Naive thymus-derived CD4-positive, alpha-beta T cell (primary cell): ENCODE measurements around the gene STX7. TPM values are rescaled to one million over a fixed set of nuclear protein-coding genes. Genes with fewer than 3 reads are reported as not detected.

ENCODE experiments used
- ATAC-seq: fragments of 150-1000 bp; cut with Tn5 transposase; 2 replicates; pipeline ENCODE4 v1.10.0; 2021; ENCODE audit warnings: mild to moderate bottlenecking, moderate library complexity
- CTCF ChIA-PET: fragments of 350-600 bp; sonication (Branson Sonifier 250); formaldehyde crosslinking; loops from one replicate; lab custom pipeline; 2021; ENCODE audit warnings: antibody characterized with exemption; lab: Charles Lee
- POLR2A ChIA-PET: fragments of 350-600 bp; sonication (Branson Sonifier 250); formaldehyde crosslinking; loops from one replicate; lab custom pipeline; 2021; ENCODE audit warnings: antibody characterized with exemption, inconsistent platforms; lab: Charles Lee
- DNase-seq, 9 donors: peaks; one replicate each; pipeline versions ENCODE4 v3.0.0 to v3.0.0-alpha.2; 2020 to 2022; ENCODE audit warnings: mixed read lengths in 1 of 9
- H3K27ac ChIP-seq: one replicate; pipeline ENCODE4 v1.7.0; 2013; ENCODE audit warnings: mild to moderate bottlenecking, low read depth, low read length, moderate library complexity
- H3K27me3 ChIP-seq, 2 donors: one replicate each; pipeline ENCODE4 v1.7.0; 2013; ENCODE audit warnings: low read length in 2 of 2, mild to moderate bottlenecking in 2 of 2, moderate library complexity in 2 of 2; ENCODE audit not compliant: control insufficient read depth in 2 of 2, insufficient read depth in 2 of 2
- H3K36me3 ChIP-seq, 3 experiments: 1 replicate in 2 of 3; 2 replicates in 1 of 3; pipeline ENCODE4 v1.7.0; 2013; ENCODE audit warnings: low read length in 3 of 3, mild to moderate bottlenecking in 3 of 3, moderate library complexity in 1 of 3; ENCODE audit not compliant: insufficient read depth in 3 of 3, control insufficient read depth in 2 of 3
- H3K4me1 ChIP-seq, 2 donors: one replicate each; pipeline ENCODE4 v1.7.0; 2013; ENCODE audit warnings: low read length in 2 of 2, mild to moderate bottlenecking in 2 of 2, moderate library complexity in 1 of 2; ENCODE audit not compliant: control insufficient read depth in 2 of 2, insufficient read depth in 2 of 2
- H3K4me3 ChIP-seq: 2 replicates; pipeline ENCODE4 v1.7.0; 2013; ENCODE audit warnings: mild to moderate bottlenecking, low read length
- H3K9me3 ChIP-seq, 3 experiments: 1 replicate in 2 of 3; 2 replicates in 1 of 3; pipeline ENCODE4 v1.7.0; 2013; ENCODE audit warnings: low read length in 3 of 3; ENCODE audit not compliant: control insufficient read depth in 2 of 3
- H3K27ac Mint-ChIP-seq, 9 donors: one replicate each; pipeline ENCODE4 v1.8.0; 2020 to 2022; ENCODE audit warnings: mixed read lengths in 9 of 9, mild to moderate bottlenecking in 8 of 9, moderate library complexity in 5 of 9, inconsistent platforms in 2 of 9
- H3K27me3 Mint-ChIP-seq, 5 donors: one replicate each; pipeline ENCODE4 v1.8.0; 2021 to 2022; ENCODE audit warnings: mixed read lengths in 5 of 5, mild to moderate bottlenecking in 1 of 5
- H3K36me3 Mint-ChIP-seq, 5 donors: one replicate each; pipeline ENCODE4 v1.8.0; 2020 to 2022; ENCODE audit warnings: mixed read lengths in 5 of 5, mild to moderate bottlenecking in 3 of 5, inconsistent platforms in 1 of 5
- H3K4me1 Mint-ChIP-seq, 7 donors: one replicate each; pipeline ENCODE4 v1.8.0; 2020 to 2022; ENCODE audit warnings: mixed read lengths in 7 of 7, mild to moderate bottlenecking in 3 of 7, inconsistent platforms in 1 of 7
- H3K4me3 Mint-ChIP-seq, 10 donors: one replicate each; pipeline ENCODE4 v1.8.0; 2020 to 2022; ENCODE audit warnings: mild to moderate bottlenecking in 10 of 10, mixed read lengths in 10 of 10, moderate library complexity in 6 of 10, inconsistent platforms in 2 of 10
- H3K9me3 Mint-ChIP-seq, 11 donors: one replicate each; pipeline ENCODE4 v1.8.0; 2020 to 2022; ENCODE audit warnings: mixed read lengths in 11 of 11, mild to moderate bottlenecking in 4 of 11, inconsistent platforms in 1 of 11, moderate library complexity in 1 of 11
- intact Hi-C, 2 donors: fragments of 100-400 bp; cut with micrococcal nuclease; formaldehyde crosslinking; loops; one replicate each; pipeline ENCODE4 v1.15.1; 2023
- polyA plus RNA-seq, 2 donors: library from polyadenylated mRNA; unstranded; fragments of 300-500 nt; fragmentation: Illumina TruSeq; gene quantifications; one replicate each; pipeline ENCODE4 v1.2.3, GENCODE V29; 2021
- total RNA-seq, 6 experiments: library from RNA in 5 of 6; stranded (reverse) in 5 of 6; gene quantifications; 1 replicate in 5 of 6; 2 replicates in 1 of 6; pipeline ENCODE4 v1.2.3 and lab custom pipeline; 2021 to 2026

The STX7 gene
- total and polyA plus RNA-seq, 7 experiments from 2014 or later: 8.6 to 43.3 (median 18.3) TPM

- no peaks in the 10 kb centered on the region for H3K4me1 ChIP-seq
- ChIA-PET CTCF (no interaction called here), POLR2A (no interaction called here)
- H3K4me1 Mint-ChIP-seq: peaks cover 0 to 22% (median 15%) of the 10 kb centered on the region in 7 donors
- peaks cover 0 to 8% (median 0%) of the 10 kb centered on the region in 3 experiments for H3K9me3 ChIP-seq
- DNase-seq: no peak
- H3K4me3 Mint-ChIP-seq: peak overlapping the region in 3 of 10 donors; percentile 21 to 53 (median 35)
- intact Hi-C loops: no loop called here
- peaks cover 0 to 26% (median 15%) of the 10 kb centered on the region in 11 donors for H3K9me3 Mint-ChIP-seq
- H3K36me3 Mint-ChIP-seq: peaks cover 0 to 4% (median 0%) of the 10 kb centered on the region in 5 donors
- ATAC-seq: no peak
- no peaks in the 10 kb centered on the region for H3K36me3 ChIP-seq
- H3K27me3 ChIP-seq: peaks cover 4% of the 10 kb centered on the region in 2 donors
- H3K27me3 Mint-ChIP-seq: peaks cover 63 to 82% (median 79%) of the 10 kb centered on the region in 5 donors
- H3K27ac Mint-ChIP-seq: no peak overlapping the region
- H3K4me3 ChIP-seq: no peak overlapping the region
- no peak overlapping the region for H3K27ac ChIP-seq
These were observed 113.4 kb downstream of the STX7 start for GRCh38 chr6:132399376-132400074.

Other genes starting within 250 kb of the STX7 start
- not detected for gene MOXD1, start 111.6 kb downstream of the STX7 start, total RNA-seq
- gene MOXD1, start 111.6 kb downstream of the STX7 start, polyA plus RNA-seq: not detected
- gene TAAR9, start 25.2 kb upstream of the STX7 start, total RNA-seq: not detected
- gene TAAR9, start 25.2 kb upstream of the STX7 start, polyA plus RNA-seq: not detected
- gene TAAR8, start 39.6 kb upstream of the STX7 start, total RNA-seq: not detected
- not detected for gene TAAR8, start 39.6 kb upstream of the STX7 start, polyA plus RNA-seq
- not detected for gene TAAR6, start 57.2 kb upstream of the STX7 start, total RNA-seq
- gene TAAR6, start 57.2 kb upstream of the STX7 start, polyA plus RNA-seq: not detected
- not detected for gene TAAR5, start 76.6 kb upstream of the STX7 start, total RNA-seq
- gene TAAR5, start 76.6 kb upstream of the STX7 start, polyA plus RNA-seq: not detected
- not detected for gene TAAR2, start 111.2 kb upstream of the STX7 start, total RNA-seq
- not detected for gene TAAR2, start 111.2 kb upstream of the STX7 start, polyA plus RNA-seq
- gene TAAR1, start 146.1 kb upstream of the STX7 start, total RNA-seq: not detected
- not detected for gene TAAR1, start 146.1 kb upstream of the STX7 start, polyA plus RNA-seq
- gene VNN1, start 200.9 kb upstream of the STX7 start, total RNA-seq: 1 to 10 TPM in 2 of 5 experiments, under 1 TPM in 1, not detected in 2; 0.11 to 8.4 (median 1.1) TPM
- gene VNN1, start 200.9 kb upstream of the STX7 start, polyA plus RNA-seq: not detected
- 10 to 100 TPM in 4 of 5 experiments, 1 to 10 TPM in 1; 9.7 to 47.0 (median 32.1) TPM for gene VNN2, start 244.8 kb upstream of the STX7 start, total RNA-seq
- 10 to 100 TPM; 43.6 to 52.3 TPM for gene VNN2, start 244.8 kb upstream of the STX7 start, polyA plus RNA-seq